Upper lobe of left lung (tissue), 4 donors: Measurements from ENCODE around the gene MYADML2.

Experiments
- CTCF ChIP-seq, 6 experiments: fragments of 450-650 bp in 4 of 6; fragments of 200-600 bp in 2 of 6; sonication (generic) in 2 of 6; IDR thresholded peaks; one replicate each; pipeline ENCODE4 v1.5.1; 2016 to 2019; ENCODE audit warnings: antibody characterized with exemption in 6 of 6
- EP300 ChIP-seq, 4 donors: sonication (generic); formaldehyde crosslinking; IDR thresholded peaks; one replicate each; pipeline ENCODE4 v1.5.1; 2017; ENCODE audit warnings: antibody characterized with exemption in 4 of 4, control low read depth in 2 of 4
- POLR2A ChIP-seq, 4 donors: fragments of 450-650 bp; IDR thresholded peaks; one replicate each; pipeline ENCODE4 v1.5.1; 2016 to 2017; ENCODE audit warnings: antibody characterized with exemption in 4 of 4, mild to moderate bottlenecking in 2 of 4
- POLR2AphosphoS5 ChIP-seq, 2 donors: sonication (generic); formaldehyde crosslinking; IDR thresholded peaks; one replicate each; pipeline ENCODE4 v1.5.1; 2017; ENCODE audit warnings: antibody characterized with exemption in 2 of 2

- no peak for TF ChIP-seq CTCF (IDR thresholded peaks at IDR 0.05)
- no peak for TF ChIP-seq POLR2A (IDR thresholded peaks at IDR 0.05)
- TF ChIP-seq POLR2AphosphoS5 (IDR thresholded peaks at IDR 0.05), result no peak
- no peak for TF ChIP-seq EP300 (IDR thresholded peaks at IDR 0.05)
Observed at GRCh38 chr17:81932333-81932983, 14.6 kb downstream of the MYADML2 start.
